OCI-LY3 (cell line): ENCODE data around the gene UBE3B.

ENCODE experiments used
- H2AFZ ChIP-seq: fragments of 200-600, 300-600 bp; shearing (Covaris generic); 2 replicates; pipeline ENCODE4 v1.6.0; 2014; ENCODE audit warnings: antibody characterized with exemption, low read depth, low read length
- H3K27ac ChIP-seq: fragments of 200-600, 300-600 bp; sonication (generic); 2 replicates; pipeline ENCODE4 v1.5.1; 2014; ENCODE audit warnings: mild to moderate bottlenecking, low read length, moderate library complexity, mixed read lengths
- H3K27me3 ChIP-seq: fragments of 200-600, 300-600 bp; sonication (generic); 2 replicates; pipeline ENCODE4 v1.6.1; 2014; ENCODE audit warnings: low read depth, low read length, mixed read lengths
- H3K36me3 ChIP-seq: fragments of 200-600, 300-600 bp; sonication (generic); replicated peaks from 2 replicates; pipeline ENCODE3; 2014; ENCODE audit warnings: low read depth, low read length, mixed read lengths
- H3K4me1 ChIP-seq: fragments of 300-600, 200-600 bp; sonication (generic); 2 replicates; pipeline ENCODE4 v1.6.1; 2014; ENCODE audit warnings: low read length, mixed read lengths
- H3K4me2 ChIP-seq: fragments of 200-600, 300-600 bp; sonication (generic); 2 replicates; pipeline ENCODE4 v1.6.1; 2014; ENCODE audit warnings: low read length, mixed read lengths
- H3K4me3 ChIP-seq: fragments of 300-600, 200-600 bp; sonication (generic); 2 replicates; pipeline ENCODE4 v1.5.1; 2014; ENCODE audit warnings: antibody characterized with exemption, mild to moderate bottlenecking, low read length, moderate library complexity
- H3K79me2 ChIP-seq: fragments of 300-600, 200-600 bp; shearing (Covaris generic); 2 replicates; pipeline ENCODE4 v1.6.1; 2014; ENCODE audit warnings: mild to moderate bottlenecking, low read length, mixed read lengths
- H3K9ac ChIP-seq: fragments of 300-600, 200-600 bp; shearing (Covaris generic); 2 replicates; pipeline ENCODE4 v1.6.0; 2014; ENCODE audit warnings: mild to moderate bottlenecking, low read length, moderate library complexity
- H3K9me3 ChIP-seq: fragments of 200-600, 300-600 bp; shearing (Covaris generic); 2 replicates; pipeline ENCODE4 v1.6.1; 2014; ENCODE audit warnings: low read length, mixed read lengths; ENCODE audit not compliant: insufficient read depth
- H4K20me1 ChIP-seq: fragments of 200-600, 300-600 bp; sonication (generic); 2 replicates; pipeline ENCODE4 v1.6.1; 2016; ENCODE audit warnings: low read length, mixed read lengths; ENCODE audit not compliant: insufficient read depth
- EZH2phosphoT487 ChIP-seq: fragments of 200-600 bp; shearing (Covaris generic); IDR thresholded peaks from 2 replicates; pipeline ENCODE4 v1.6.1; 2018; ENCODE audit warnings: antibody characterized with exemption, mixed run types, low read depth
- TF ChIP-seq, protein P1 (sequence below): fragments of 200-600, 300-600 bp; sonication (generic); IDR thresholded peaks from 2 replicates; pipeline ENCODE4 v1.5.1; 2014; ENCODE audit warnings: antibody characterized with exemption, low read length, low read depth

UBE3B gene

DNA sequence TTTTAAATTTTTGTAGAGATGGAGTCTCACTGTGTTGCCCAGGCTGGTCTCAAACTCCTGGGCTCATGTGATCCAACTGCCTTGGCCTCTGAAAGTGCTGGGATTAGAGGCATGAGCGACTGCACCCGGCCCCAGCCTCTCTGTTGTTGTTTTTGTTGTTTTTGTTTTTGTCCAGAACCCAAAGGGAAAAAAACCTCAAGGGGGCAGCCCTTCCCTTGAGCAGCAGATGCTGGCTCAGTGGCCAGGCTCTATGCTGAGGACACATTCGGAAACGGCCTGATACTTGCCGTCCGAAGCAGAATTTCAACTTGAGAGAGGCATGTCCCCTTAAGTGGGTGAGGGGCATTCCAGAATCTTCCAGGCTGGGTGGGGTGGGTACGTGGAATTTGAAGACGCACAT, 102.8 kb downstream of the UBE3B start:
- Histone ChIP-seq H3K79me2 (no peaks in the 10 kb centered on the region), H3K9ac (no peak overlapping the region), H3K9me3 (no peaks in the 10 kb centered on the region), H4K20me1 (no peaks in the 10 kb centered on the region), H3K4me2 (no peak overlapping the region), H3K36me3 (peaks cover 65% of the 10 kb centered on the region), H3K27me3 (no peaks in the 10 kb centered on the region), H3K4me1 (no peaks in the 10 kb centered on the region), H2AFZ (no peak overlapping the region), H3K4me3 (no peak overlapping the region), H3K27ac (no peak overlapping the region)
- TF ChIP-seq, protein P1, sequence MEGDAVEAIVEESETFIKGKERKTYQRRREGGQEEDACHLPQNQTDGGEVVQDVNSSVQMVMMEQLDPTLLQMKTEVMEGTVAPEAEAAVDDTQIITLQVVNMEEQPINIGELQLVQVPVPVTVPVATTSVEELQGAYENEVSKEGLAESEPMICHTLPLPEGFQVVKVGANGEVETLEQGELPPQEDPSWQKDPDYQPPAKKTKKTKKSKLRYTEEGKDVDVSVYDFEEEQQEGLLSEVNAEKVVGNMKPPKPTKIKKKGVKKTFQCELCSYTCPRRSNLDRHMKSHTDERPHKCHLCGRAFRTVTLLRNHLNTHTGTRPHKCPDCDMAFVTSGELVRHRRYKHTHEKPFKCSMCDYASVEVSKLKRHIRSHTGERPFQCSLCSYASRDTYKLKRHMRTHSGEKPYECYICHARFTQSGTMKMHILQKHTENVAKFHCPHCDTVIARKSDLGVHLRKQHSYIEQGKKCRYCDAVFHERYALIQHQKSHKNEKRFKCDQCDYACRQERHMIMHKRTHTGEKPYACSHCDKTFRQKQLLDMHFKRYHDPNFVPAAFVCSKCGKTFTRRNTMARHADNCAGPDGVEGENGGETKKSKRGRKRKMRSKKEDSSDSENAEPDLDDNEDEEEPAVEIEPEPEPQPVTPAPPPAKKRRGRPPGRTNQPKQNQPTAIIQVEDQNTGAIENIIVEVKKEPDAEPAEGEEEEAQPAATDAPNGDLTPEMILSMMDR = no peak
- no peak for TF ChIP-seq EZH2phosphoT487

DNA sequence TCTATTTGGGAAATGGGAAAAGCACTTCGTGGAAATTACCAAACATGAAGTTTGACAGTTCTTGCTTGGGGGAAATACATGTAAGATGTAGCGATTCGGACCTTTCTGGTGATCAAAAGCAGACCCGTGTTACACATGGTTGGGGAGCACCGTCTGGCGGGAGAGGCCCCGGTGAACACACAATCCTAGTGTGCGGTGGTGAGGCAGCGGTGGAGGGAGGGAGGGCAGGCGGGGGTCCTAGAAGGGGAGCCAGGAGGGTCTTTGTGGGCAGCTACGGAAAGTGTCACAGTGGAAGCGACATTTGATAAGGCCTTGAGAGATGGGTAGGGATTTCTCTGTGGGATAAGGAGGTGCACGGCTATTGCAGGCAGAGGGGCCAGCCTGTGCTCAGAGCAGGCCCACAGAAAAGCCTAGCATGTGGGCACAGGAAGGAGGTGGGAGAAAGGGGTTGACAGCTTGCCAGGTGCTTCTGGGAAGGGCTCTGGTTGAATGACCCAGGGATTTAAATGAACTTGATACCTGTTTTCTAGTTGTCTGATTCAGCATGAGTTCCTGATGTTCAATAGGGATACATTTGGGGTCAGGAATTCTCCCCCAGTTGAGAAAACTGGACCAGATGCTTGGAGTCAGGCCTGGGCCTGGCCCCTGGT, 103.4 kb downstream of the UBE3B start:
- peaks cover 60% of the 10 kb centered on the region for H3K36me3 ChIP-seq
- H4K20me1 ChIP-seq = no peaks in the 10 kb centered on the region
- TF ChIP-seq EZH2phosphoT487 = no peak
- TF ChIP-seq, protein P1 = no peak
- H3K9me3 ChIP-seq = no peaks in the 10 kb centered on the region
- no peak overlapping the region for H2AFZ ChIP-seq
- no peaks in the 10 kb centered on the region for H3K79me2 ChIP-seq
- H3K27me3 ChIP-seq = no peaks in the 10 kb centered on the region
- no peak overlapping the region for H3K9ac ChIP-seq
- H3K4me3 ChIP-seq = no peak overlapping the region
- H3K4me1 ChIP-seq = no peaks in the 10 kb centered on the region
- H3K27ac ChIP-seq = no peak overlapping the region
- H3K4me2 ChIP-seq = no peak overlapping the region

DNA sequence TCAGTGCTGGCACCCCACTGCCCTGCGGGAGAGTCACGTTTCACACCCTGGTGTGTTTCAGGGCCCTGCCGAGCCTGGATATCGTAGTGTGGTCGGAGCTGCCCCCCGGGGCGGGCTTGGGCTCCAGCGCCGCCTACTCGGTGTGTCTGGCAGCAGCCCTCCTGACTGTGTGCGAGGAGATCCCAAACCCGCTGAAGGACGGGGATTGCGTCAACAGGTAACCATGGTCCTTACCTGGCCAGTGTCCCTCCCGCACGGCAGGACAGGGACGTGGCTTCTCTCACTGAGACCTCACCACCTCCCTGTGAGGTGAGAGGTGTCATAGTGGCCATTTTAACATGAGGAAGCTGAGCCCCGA, 103.9 kb downstream of the UBE3B start:
- no peak overlapping the region for H3K27ac ChIP-seq
- no peaks in the 10 kb centered on the region for H3K9me3 ChIP-seq
- no peaks in the 10 kb centered on the region for H4K20me1 ChIP-seq
- no peaks in the 10 kb centered on the region for H3K4me1 ChIP-seq
- no peak overlapping the region for H2AFZ ChIP-seq
- H3K4me3 ChIP-seq = no peak overlapping the region
- H3K36me3 ChIP-seq = peaks cover 55% of the 10 kb centered on the region
- H3K27me3 ChIP-seq = no peaks in the 10 kb centered on the region
- no peak for TF ChIP-seq EZH2phosphoT487
- TF ChIP-seq, protein P1 = no peak
- H3K79me2 ChIP-seq = no peaks in the 10 kb centered on the region
- no peak overlapping the region for H3K9ac ChIP-seq
- H3K4me2 ChIP-seq = no peak overlapping the region

DNA sequence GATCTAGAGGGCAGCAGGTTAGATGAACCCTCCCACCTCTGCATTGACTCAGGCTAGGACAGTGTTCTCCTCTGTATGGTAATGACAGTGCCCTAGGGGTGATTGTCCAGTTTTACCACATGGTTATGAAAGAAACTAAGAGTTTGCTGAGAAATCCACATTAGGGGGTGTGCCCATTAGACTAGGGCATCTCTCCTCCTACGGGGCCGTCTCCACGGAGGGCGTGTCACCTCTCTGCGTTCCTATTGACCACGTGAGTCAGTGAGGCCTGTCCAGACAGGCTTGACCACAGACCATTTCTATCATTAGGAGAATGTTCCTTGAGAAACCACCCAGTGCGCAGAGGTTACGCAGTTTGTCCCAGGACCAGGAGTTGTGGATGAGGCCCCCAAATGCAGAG, 104.4 kb downstream of the UBE3B start:
- Histone ChIP-seq H2AFZ (no peak overlapping the region), H3K27ac (no peak overlapping the region), H3K9ac (no peak overlapping the region), H3K9me3 (no peaks in the 10 kb centered on the region), H3K79me2 (no peaks in the 10 kb centered on the region), H3K4me3 (no peak overlapping the region), H3K4me1 (no peaks in the 10 kb centered on the region), H4K20me1 (no peaks in the 10 kb centered on the region), H3K27me3 (no peaks in the 10 kb centered on the region), H3K36me3 (peaks cover 55% of the 10 kb centered on the region), H3K4me2 (no peak overlapping the region)
- TF ChIP-seq, protein P1 = no peak
- TF ChIP-seq EZH2phosphoT487 = no peak
